HepG2 (cell line): ENCODE results near the gene ACVRL1. TPM values are rescaled to one million over a fixed set of nuclear protein-coding genes. Genes with fewer than 3 reads are reported as not detected.
A peak's percentile ranks its signal among the peaks of the same experiment; 100 is the strongest.

Source experiments
- BORCS8-MEF2B ChIP-seq: sonication (generic); formaldehyde crosslinking; IDR thresholded peaks from 2 replicates; pipeline ENCODE4 v1.8.0; 2022; ENCODE audit warnings: mild to moderate bottlenecking, missing genetic modification reagents
- CEBPG ChIP-seq: IDR thresholded peaks from 2 replicates; pipeline ENCODE4 v1.6.1; 2016
- FLYWCH1 ChIP-seq: sonication (generic); formaldehyde crosslinking; IDR thresholded peaks from 2 replicates; pipeline ENCODE4 v1.8.1; 2023; ENCODE audit warnings: mild to moderate bottlenecking, missing genetic modification reagents
- HNF4A ChIP-seq: sonication (generic); formaldehyde crosslinking; IDR thresholded peaks from 2 replicates; pipeline ENCODE4 v1.4.0; 2020; ENCODE audit warnings: missing genetic modification reagents
- KAT8 ChIP-seq: IDR thresholded peaks from 2 replicates; pipeline ENCODE4 v1.6.1; 2016; ENCODE audit warnings: missing genetic modification reagents, missing compliant biosample characterization
- MBD4 ChIP-seq: IDR thresholded peaks from 2 replicates; pipeline ENCODE4 v1.6.1; 2012; ENCODE audit warnings: low read length, inconsistent platforms, borderline replicate concordance
- MEF2D ChIP-seq: sonication (generic); formaldehyde crosslinking; IDR thresholded peaks from 2 replicates; pipeline ENCODE4 v1.5.1; 2020; ENCODE audit warnings: mild to moderate bottlenecking, missing genetic modification reagents
- NFIB ChIP-seq: sonication (generic); formaldehyde crosslinking; IDR thresholded peaks from 2 replicates; pipeline ENCODE4 v1.9.0; 2021; ENCODE audit warnings: missing genetic modification reagents, mild to moderate bottlenecking, borderline replicate concordance
- PCBP2 ChIP-seq: fragments of 200-400 bp; formaldehyde crosslinking; optimal IDR thresholded peaks from 2 replicates; pipeline ENCODE3; 2018; ENCODE audit warnings: low read length, low read depth; ENCODE audit not compliant: poor library complexity, severe bottlenecking
- RBM22 ChIP-seq: fragments of 200-400 bp; formaldehyde crosslinking; optimal IDR thresholded peaks from 2 replicates; pipeline ENCODE3; 2017; ENCODE audit warnings: mild to moderate bottlenecking, low read length, moderate library complexity
- RFXAP ChIP-seq: sonication (generic); formaldehyde crosslinking; IDR thresholded peaks from 2 replicates; pipeline ENCODE4 v1.4.0; 2020; ENCODE audit warnings: missing genetic modification reagents, borderline replicate concordance
- SAP130 ChIP-seq: IDR thresholded peaks from 2 replicates; pipeline ENCODE4 v1.6.1; 2016; ENCODE audit warnings: low read depth
- TBX2 ChIP-seq: sonication (generic); formaldehyde crosslinking; IDR thresholded peaks from 2 replicates; pipeline ENCODE4 v1.5.0; 2020; ENCODE audit warnings: missing genetic modification reagents, mild to moderate bottlenecking, borderline replicate concordance
- ZC3H4 ChIP-seq: sonication (generic); formaldehyde crosslinking; IDR thresholded peaks from 2 replicates; pipeline ENCODE4 v1.4.0; 2020; ENCODE audit warnings: missing genetic modification reagents, borderline replicate concordance
- ZFAT ChIP-seq: sonication (generic); formaldehyde crosslinking; conservative IDR thresholded peaks from 2 replicates; pipeline ENCODE4 v1.8.1; 2023; ENCODE audit warnings: missing genetic modification reagents, inconsistent platforms
- ZFP36L2 ChIP-seq: sonication (generic); formaldehyde crosslinking; IDR thresholded peaks from 2 replicates; pipeline ENCODE4 v1.4.0; 2020; ENCODE audit warnings: missing genetic modification reagents
- ZFP90 ChIP-seq: sonication (generic); formaldehyde crosslinking; IDR thresholded peaks from 2 replicates; pipeline ENCODE4 v1.8.0; 2022; ENCODE audit warnings: missing genetic modification reagents, mild to moderate bottlenecking, inconsistent platforms, borderline replicate concordance
- ZMYM4 ChIP-seq: sonication (generic); formaldehyde crosslinking; IDR thresholded peaks from 2 replicates; pipeline ENCODE4 v1.8.1; 2023; ENCODE audit warnings: mild to moderate bottlenecking, missing genetic modification reagents
- ZNF326 ChIP-seq: sonication (generic); formaldehyde crosslinking; IDR thresholded peaks from 2 replicates; pipeline ENCODE4 v1.4.0; 2020; ENCODE audit warnings: missing genetic modification reagents, borderline replicate concordance
- ZNF747 ChIP-seq: sonication (generic); formaldehyde crosslinking; IDR thresholded peaks from 2 replicates; pipeline ENCODE4 v1.8.1; 2023; ENCODE audit warnings: missing genetic modification reagents, mild to moderate bottlenecking, borderline replicate concordance
- ZSCAN22 ChIP-seq: sonication (generic); formaldehyde crosslinking; IDR thresholded peaks from 2 replicates; pipeline ENCODE4 v1.4.0; 2020; ENCODE audit warnings: mild to moderate bottlenecking, missing genetic modification reagents
- polyA plus RNA-seq, 8 experiments: library from polyadenylated mRNA; depleted of rRNA in 3 of 8; stranded (reverse) in 7 of 8; unstranded in 1 of 8; fragments of >200 nt; fragmentation: Illumina TruSeq in 4 of 8; extraction: Trizol in 4 of 8; gene quantifications; 2 replicates each; pipeline versions ENCODE4 v1.2.1 to v1.2.3, GENCODE V29; 2011 to 2016; ENCODE audit warnings: low read depth in 4 of 8, missing spikeins in 1 of 8, mixed read lengths in 1 of 8; ENCODE audit not compliant: insufficient read depth in 1 of 8
- total RNA-seq, 5 experiments: library from RNA; depleted of rRNA; stranded (reverse); fragments of >200 nt; fragmentation: Illumina TruSeq; extraction: Trizol; gene quantifications; 2 replicates each; pipeline ENCODE4 v1.2.3, GENCODE V29; 2016; ENCODE audit warnings: low read depth in 1 of 5
- TF ChIP-seq, protein P1 (sequence below), 2 experiments: sonication (generic) in 1 of 2; formaldehyde crosslinking in 1 of 2; IDR thresholded peaks; 2 replicates each; pipeline versions ENCODE4 v1.5.1 to v1.6.1; 2011 to 2020; ENCODE audit warnings: borderline replicate concordance in 1 of 2, low read depth in 1 of 2, low read length in 1 of 2, mild to moderate bottlenecking in 1 of 2, missing genetic modification reagents in 1 of 2, moderate library complexity in 1 of 2
- TF ChIP-seq, protein P2 (sequence below): IDR thresholded peaks from 2 replicates; pipeline ENCODE4 v1.6.1; 2018; ENCODE audit warnings: missing genetic modification reagents
- TF ChIP-seq, protein P3 (sequence below): sonication (generic); formaldehyde crosslinking; IDR thresholded peaks from 2 replicates; pipeline ENCODE4; 2020; ENCODE audit warnings: missing genetic modification reagents, mild to moderate bottlenecking, borderline replicate concordance
- TF ChIP-seq, protein P4 (sequence below): sonication (generic); formaldehyde crosslinking; conservative IDR thresholded peaks from 2 replicates; pipeline ENCODE4 v1.8.1; 2023; ENCODE audit warnings: missing genetic modification reagents

Gene ACVRL1
- total and polyA plus RNA-seq, 2 of the 13 experiments (the other 11 are each of a cell fraction or from before 2014, with no cell fraction given), result not detected

DNA sequence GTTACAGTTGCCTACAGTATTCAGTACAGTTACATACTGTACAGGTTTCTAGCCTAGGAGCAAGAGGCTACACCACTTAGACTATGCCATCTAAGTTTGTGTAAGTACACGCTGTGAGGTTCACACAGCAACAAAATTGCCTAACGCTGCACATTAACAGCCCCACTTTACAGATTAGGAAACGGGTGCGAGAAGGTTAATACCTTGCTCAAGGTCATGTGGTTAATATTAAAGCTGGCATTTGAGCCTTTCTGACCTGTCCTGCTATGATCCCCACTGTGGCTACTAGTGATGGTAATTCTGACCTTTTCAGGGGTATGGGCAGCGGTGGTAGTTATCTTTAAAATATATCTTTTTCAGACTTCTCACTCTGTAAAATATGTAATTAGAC lies 65.1 kb downstream of the ACVRL1 start (continued):
- TF ChIP-seq, protein P1, sequence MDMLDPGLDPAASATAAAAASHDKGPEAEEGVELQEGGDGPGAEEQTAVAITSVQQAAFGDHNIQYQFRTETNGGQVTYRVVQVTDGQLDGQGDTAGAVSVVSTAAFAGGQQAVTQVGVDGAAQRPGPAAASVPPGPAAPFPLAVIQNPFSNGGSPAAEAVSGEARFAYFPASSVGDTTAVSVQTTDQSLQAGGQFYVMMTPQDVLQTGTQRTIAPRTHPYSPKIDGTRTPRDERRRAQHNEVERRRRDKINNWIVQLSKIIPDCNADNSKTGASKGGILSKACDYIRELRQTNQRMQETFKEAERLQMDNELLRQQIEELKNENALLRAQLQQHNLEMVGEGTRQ (IDR thresholded peaks at IDR 0.05; ENCODE audit: low read depth, low read length), result no peak
- TF ChIP-seq, protein P1 (CRISPR knock-in tag; IDR thresholded peaks at IDR 0.05; ENCODE audit: borderline replicate concordance), result no peak
- TF ChIP-seq ZMYM4 (CRISPR knock-in tag) (0 out of 2 replicates have a peak, but pooled peaks have one; percentile 43), ZFAT (CRISPR knock-in tag) (no peak), ZSCAN22 (CRISPR knock-in tag) (no peak), NFIB (CRISPR knock-in tag) (no peak), ZNF747 (no peak), SAP130 (CRISPR knock-in tag) (peak; percentile 13; the same call in 1 of the 2 replicates), RBM22 (no peak), RFXAP (0 out of 2 replicates have a peak, but pooled peaks have one; percentile 52), ZC3H4 (CRISPR knock-in tag) (no peak), HNF4A (CRISPR knock-in tag) (peak; percentile 60), CEBPG (peak; percentile 84), ZNF326 (CRISPR knock-in tag) (no peak), ZFP90 (CRISPR knock-in tag) (no peak), KAT8 (CRISPR knock-in tag) (0 out of 2 replicates have a peak, but pooled peaks have one; percentile 13), FLYWCH1 (CRISPR knock-in tag) (no peak), PCBP2 (no peak), BORCS8-MEF2B (CRISPR knock-in tag) (no peak), MBD4 (no peak), MEF2D (CRISPR knock-in tag) (no peak), TBX2 (CRISPR knock-in tag) (peak; percentile 85; the same call in 1 of the 2 replicates), ZFP36L2 (CRISPR knock-in tag) (no peak)
- TF ChIP-seq, protein P2, sequence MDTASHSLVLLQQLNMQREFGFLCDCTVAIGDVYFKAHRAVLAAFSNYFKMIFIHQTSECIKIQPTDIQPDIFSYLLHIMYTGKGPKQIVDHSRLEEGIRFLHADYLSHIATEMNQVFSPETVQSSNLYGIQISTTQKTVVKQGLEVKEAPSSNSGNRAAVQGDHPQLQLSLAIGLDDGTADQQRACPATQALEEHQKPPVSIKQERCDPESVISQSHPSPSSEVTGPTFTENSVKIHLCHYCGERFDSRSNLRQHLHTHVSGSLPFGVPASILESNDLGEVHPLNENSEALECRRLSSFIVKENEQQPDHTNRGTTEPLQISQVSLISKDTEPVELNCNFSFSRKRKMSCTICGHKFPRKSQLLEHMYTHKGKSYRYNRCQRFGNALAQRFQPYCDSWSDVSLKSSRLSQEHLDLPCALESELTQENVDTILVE, result no peak
- TF ChIP-seq, protein P3, sequence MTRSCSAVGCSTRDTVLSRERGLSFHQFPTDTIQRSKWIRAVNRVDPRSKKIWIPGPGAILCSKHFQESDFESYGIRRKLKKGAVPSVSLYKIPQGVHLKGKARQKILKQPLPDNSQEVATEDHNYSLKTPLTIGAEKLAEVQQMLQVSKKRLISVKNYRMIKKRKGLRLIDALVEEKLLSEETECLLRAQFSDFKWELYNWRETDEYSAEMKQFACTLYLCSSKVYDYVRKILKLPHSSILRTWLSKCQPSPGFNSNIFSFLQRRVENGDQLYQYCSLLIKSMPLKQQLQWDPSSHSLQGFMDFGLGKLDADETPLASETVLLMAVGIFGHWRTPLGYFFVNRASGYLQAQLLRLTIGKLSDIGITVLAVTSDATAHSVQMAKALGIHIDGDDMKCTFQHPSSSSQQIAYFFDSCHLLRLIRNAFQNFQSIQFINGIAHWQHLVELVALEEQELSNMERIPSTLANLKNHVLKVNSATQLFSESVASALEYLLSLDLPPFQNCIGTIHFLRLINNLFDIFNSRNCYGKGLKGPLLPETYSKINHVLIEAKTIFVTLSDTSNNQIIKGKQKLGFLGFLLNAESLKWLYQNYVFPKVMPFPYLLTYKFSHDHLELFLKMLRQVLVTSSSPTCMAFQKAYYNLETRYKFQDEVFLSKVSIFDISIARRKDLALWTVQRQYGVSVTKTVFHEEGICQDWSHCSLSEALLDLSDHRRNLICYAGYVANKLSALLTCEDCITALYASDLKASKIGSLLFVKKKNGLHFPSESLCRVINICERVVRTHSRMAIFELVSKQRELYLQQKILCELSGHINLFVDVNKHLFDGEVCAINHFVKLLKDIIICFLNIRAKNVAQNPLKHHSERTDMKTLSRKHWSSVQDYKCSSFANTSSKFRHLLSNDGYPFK (CRISPR knock-in tag), result no peak
- TF ChIP-seq, protein P4, sequence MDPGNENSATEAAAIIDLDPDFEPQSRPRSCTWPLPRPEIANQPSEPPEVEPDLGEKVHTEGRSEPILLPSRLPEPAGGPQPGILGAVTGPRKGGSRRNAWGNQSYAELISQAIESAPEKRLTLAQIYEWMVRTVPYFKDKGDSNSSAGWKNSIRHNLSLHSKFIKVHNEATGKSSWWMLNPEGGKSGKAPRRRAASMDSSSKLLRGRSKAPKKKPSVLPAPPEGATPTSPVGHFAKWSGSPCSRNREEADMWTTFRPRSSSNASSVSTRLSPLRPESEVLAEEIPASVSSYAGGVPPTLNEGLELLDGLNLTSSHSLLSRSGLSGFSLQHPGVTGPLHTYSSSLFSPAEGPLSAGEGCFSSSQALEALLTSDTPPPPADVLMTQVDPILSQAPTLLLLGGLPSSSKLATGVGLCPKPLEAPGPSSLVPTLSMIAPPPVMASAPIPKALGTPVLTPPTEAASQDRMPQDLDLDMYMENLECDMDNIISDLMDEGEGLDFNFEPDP (CRISPR knock-in tag), result no peak
